Measurements from ENCODE around the gene AHCYL1. TPM values are rescaled to one million over a fixed set of nuclear protein-coding genes. Genes with fewer than 3 reads are reported as not detected.

The AHCYL1 gene
- total and polyA plus RNA-seq, 2 donors (not counting 3 experiments of a cell fraction or from before 2014, with no cell fraction given) = 49.2 to 74.2 TPM

DNA sequence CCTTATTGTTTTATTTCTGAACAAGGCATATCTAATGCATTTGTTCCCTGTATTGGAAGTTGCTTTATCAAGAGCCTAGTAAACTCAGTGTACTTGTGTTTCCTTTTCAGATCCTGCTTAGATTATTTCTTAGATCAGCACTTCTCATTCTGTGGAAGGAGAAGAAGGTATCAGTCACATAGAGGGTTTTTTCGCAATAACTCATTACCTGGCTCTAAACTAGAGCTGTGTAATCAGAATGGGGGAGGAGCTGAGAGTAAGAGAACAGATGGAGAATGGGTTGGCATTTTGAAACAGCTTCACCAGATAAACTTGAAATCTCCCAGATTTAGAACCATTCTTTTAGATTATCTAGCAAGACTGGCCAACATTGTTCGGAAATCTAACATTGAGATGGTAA lies 11.0 kb downstream of the AHCYL1 start:
- intact Hi-C loops (cut with micrococcal nuclease) = no loop called here
- Histone ChIP-seq H3K27ac (ENCODE audit: insufficient read depth, low read depth, low read length) (no peak overlapping the region), H4K20me1 (replicated peaks; ENCODE audit: control insufficient read depth, extremely low read depth, insufficient read depth, low read length) (no peaks in the 10 kb centered on the region), H3K9ac (replicated peaks; ENCODE audit: extremely low read depth, insufficient read depth, low read length) (no peak overlapping the region), H3K27me3 (ENCODE audit: control insufficient read depth in 2 of 2, insufficient read depth in 2 of 2, low read length in 2 of 2) (no peaks in the 10 kb centered on the region), H2AFZ (ENCODE audit: low read depth, low read length) (no peak overlapping the region), H3K4me2 (ENCODE audit: insufficient read depth, low read length) (no peak overlapping the region), H3K36me3 (ENCODE audit: control insufficient read depth in 2 of 2, extremely low read depth in 1 of 2, insufficient read depth in 2 of 2, low read length in 2 of 2) (peaks cover 0 to 2% of the 10 kb centered on the region in 2 experiments), H3K9me3 (replicated peaks; ENCODE audit: control insufficient read depth, insufficient read depth, low read length) (no peaks in the 10 kb centered on the region), H3K79me2 (ENCODE audit: control insufficient read depth, insufficient read depth, low read length) (peaks cover 57% of the 10 kb centered on the region), H3K9me1 (replicated peaks; ENCODE audit: control insufficient read depth, extremely low read depth, insufficient read depth, low read length) (no peaks in the 10 kb centered on the region), H3K4me1 (ENCODE audit: control insufficient read depth, extremely low read depth, insufficient read depth, low read length) (no peaks in the 10 kb centered on the region), H3K4me3 (replicated peaks in 1 of 3; ENCODE audit: insufficient read depth in 1 of 3, low read depth in 1 of 3, low read length in 3 of 3) (no peak overlapping the region)
- DNase-seq (ENCODE audit: low read depth, low spot score) = no peak
- no TSS peak for BruUV-seq (replicated peaks)
- dilution Hi-C loops (cut with MboI; ENCODE audit: extremely low pct_ligation_motif_present, low sequenced_read_pairs) = no loop called here
- no peak for FAIRE-seq
- ChIA-PET POLR2A (no interaction called here), CTCF (no interaction called here)
- TF ChIP-seq POLR2AphosphoS5 (IDR thresholded peaks at IDR 0.05; ENCODE audit: insufficient read depth, low read depth, low read length) (no peak), MYC (IDR thresholded peaks at IDR 0.05; ENCODE audit: low read depth, low read length) (no peak), POLR2A (IDR thresholded peaks at IDR 0.05; ENCODE audit: low read depth, low read length) (no peak), JUN (IDR thresholded peaks at IDR 0.05; ENCODE audit: borderline replicate concordance, insufficient read depth, insufficient read length, low read depth) (no peak), GATA2 (IDR thresholded peaks at IDR 0.05; ENCODE audit: insufficient read depth, insufficient read length, low read depth, low read length) (no peak), CTCF (IDR thresholded peaks at IDR 0.05; ENCODE audit: extremely low read depth in 1 of 2, insufficient read depth in 1 of 2, low read depth in 1 of 2, low read length in 2 of 2) (no peak), EZH2 (IDR thresholded peaks at IDR 0.05; ENCODE audit: borderline replicate concordance, low read depth, low read length, severe bottlenecking) (no peak), FOS (IDR thresholded peaks at IDR 0.05; ENCODE audit: borderline replicate concordance, insufficient read depth, low read length) (no peak), MAX (IDR thresholded peaks at IDR 0.05; ENCODE audit: insufficient read depth, insufficient read length) (no peak)
